Activated CD4-positive, alpha-beta T cell treated with anti-CD3 and anti-CD28 coated beads, Interleukin-2, Interleukin-4, amounts not matched to agents 100 ng/mL and 50 ng/mL, durations not matched to agents 16 hours and 8 hours (primary cell): ENCODE data around the gene IDH3B.

ENCODE experiments used
- DNase-seq: peaks from one replicate; pipeline ENCODE4 v3.0.0-alpha.2; 2020; ENCODE audit warnings: low spot score

The IDH3B gene

DNA sequence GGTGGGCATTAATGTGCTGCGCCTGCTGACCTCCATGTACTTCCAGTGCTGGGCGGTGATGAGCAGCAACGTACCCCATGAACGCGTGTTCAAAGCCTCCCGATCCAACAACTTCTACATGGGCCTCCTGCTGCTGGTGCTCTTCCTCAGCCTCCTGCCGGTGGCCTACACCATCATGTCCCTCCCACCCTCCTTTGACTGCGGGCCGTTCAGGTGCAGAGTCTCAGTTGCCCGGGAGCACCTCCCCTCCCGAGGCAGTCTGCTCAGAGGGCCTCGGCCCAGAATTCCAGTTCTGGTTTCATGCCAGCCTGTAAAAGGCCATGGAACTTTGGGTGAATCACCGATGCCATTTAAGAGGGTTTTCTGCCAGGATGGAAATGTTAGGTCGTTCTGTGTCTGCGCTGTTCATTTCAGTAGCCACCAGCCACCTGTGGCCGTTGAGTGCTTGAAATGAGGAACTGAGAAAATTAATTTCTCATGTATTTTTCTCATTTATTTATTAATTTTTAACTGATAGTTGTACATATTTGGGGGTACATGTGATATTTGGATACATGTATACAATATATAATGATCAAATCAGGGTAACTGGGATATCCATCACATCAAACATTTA, 46.8 kb downstream of the IDH3B start:
- no peak for DNase-seq

DNA sequence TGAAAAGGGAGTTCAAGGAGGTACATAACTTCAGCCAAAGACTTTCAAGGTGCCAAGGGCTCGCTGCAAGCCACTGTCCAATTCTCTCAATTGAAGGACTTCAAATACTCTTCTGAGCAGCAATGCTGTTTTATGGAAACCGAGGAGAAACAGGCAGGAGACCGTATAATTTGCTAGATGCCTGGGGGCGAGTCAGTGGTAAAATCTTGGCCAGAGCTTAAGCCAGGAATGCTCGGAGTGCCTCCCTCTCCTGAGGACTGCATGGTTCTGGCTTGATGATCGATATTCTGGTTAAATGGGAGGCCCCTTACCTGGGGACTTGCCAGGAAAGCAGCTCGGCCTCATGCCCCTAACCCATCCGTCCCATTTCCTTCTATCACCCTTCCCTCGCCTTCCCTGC, 47.4 kb downstream of the IDH3B start:
- DNase-seq, result no peak

DNA sequence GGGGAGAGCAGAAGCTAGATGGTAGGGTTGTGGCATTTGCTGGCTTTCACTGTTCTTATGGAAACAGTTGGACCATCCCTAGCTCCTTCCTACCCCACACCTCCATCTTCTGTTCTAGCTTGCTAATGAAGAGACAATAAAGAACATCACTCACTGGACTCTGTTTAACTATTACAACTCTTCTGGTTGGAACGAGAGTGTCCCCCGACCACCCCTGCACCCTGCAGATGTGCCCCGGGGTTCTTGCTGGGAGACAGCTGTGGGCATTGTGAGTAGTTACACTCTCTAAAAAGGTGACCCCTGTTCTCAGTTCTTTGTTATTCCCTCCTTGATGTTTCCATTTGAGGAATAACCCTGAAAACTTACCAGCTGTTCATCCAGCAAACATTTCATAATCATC, 51.9 kb downstream of the IDH3B start:
- DNase-seq, result no peak

DNA sequence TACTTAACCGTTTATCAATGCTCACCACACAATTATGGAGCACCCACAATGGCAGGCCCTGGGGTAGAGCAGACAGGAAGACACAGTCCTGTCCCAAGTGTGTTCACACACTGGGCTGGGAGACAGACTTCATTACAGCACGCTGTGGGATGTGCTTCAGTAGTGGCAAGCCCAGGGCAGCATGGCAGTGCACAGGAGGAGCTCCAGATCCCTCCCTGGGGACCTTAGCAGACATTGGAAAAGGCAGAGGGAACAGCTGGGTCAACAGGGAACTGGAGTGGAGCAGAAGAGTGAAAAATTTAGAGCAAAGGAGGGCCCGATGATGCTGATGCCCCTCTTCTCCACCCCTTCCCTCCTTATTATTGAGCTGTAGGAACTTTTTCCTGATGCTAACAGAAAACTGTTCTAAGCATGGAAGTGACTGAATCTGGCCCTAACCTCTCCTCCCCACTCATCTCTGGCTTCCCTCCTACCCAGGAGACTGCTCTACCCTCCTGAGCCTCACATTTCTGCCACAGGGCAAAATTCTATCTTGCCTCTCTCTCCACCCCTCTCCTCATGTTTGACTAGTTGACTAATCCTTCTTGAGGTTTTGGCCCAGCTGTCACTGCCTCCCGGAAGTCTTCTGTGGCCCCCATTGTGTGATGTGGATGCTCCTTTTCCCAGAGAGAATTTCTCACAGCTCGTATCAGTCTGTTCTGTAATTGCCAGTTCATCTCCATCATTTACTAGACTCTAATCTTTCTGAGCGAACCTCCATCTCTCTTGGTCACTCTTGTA, 52.9 kb downstream of the IDH3B start:
- DNase-seq, result no peak

DNA sequence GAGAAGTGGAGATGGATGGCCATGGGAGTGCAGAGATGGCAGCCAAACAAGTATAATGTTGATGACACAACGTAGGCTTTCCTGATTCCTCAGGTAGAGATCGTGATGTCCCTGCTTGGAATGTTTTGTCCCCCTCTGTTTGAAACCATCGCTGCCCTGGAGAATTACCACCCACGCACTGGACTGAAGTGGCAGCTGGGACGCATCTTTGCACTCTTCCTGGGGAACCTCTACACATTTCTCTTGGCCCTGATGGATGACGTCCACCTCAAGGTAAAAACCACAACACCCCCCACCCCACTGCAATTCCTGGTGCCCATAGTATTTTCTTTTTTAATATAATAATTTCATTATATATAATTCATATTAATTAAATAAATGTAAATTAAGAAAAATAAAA, 53.7 kb downstream of the IDH3B start:
- no peak for DNase-seq
